MCF 10A (cell line): Measurements from ENCODE around the gene SLC41A3. TPM values are rescaled to one million over a fixed set of nuclear protein-coding genes. Genes with fewer than 3 reads are reported as not detected.
"Not testable (repeated sequence)": the region's sequence is repeated elsewhere in the genome, so short reads cannot be mapped to it uniquely, and the experiment has no call there.

Experiments used
- BruUV-seq: library from RNA; stranded (reverse); fragments of 400-500 nt; replicated peaks from 2 replicates; lab custom pipeline; 2021; lab: Mats Ljungman, UMichigan
- CTCF ChIA-PET: fragments of 300-600 bp; sonication (Branson Sonifier 250); formaldehyde crosslinking; extraction: SDS; loops from one replicate; lab custom pipeline; 2021; ENCODE audit warnings: antibody characterized with exemption, inconsistent platforms; lab: Yijun Ruan, JAX
- POLR2A ChIA-PET: fragments of 300-600, 350-650 bp; sonication (Branson Sonifier 250); formaldehyde crosslinking; extraction: SDS; loops from one replicate; lab custom pipeline; 2020; ENCODE audit warnings: antibody characterized with exemption, inconsistent platforms; lab: Yijun Ruan, JAX
- DNase-seq: peaks from one replicate; pipeline ENCODE4 v3.0.0-alpha.2; 2018; ENCODE audit not compliant: unreplicated experiment
- H3K27ac Mint-ChIP-seq: one replicate; pipeline ENCODE4 v1.8.0; 2022; ENCODE audit warnings: mild to moderate bottlenecking, low read depth, mixed read lengths; ENCODE audit not compliant: unreplicated experiment
- H3K27me3 Mint-ChIP-seq: one replicate; pipeline ENCODE4 v1.8.0; 2022; ENCODE audit warnings: mixed read lengths; ENCODE audit not compliant: insufficient read depth, unreplicated experiment
- H3K36me3 Mint-ChIP-seq: one replicate; pipeline ENCODE4 v1.8.0; 2022; ENCODE audit warnings: mild to moderate bottlenecking, moderate library complexity, mixed read lengths; ENCODE audit not compliant: insufficient read depth, unreplicated experiment
- H3K4me1 Mint-ChIP-seq: one replicate; pipeline ENCODE4 v1.8.0; 2022; ENCODE audit warnings: mixed read lengths; ENCODE audit not compliant: insufficient read depth, unreplicated experiment
- H3K4me3 Mint-ChIP-seq: one replicate; pipeline ENCODE4 v1.8.0; 2022; ENCODE audit warnings: mild to moderate bottlenecking, moderate library complexity, mixed read lengths; ENCODE audit not compliant: unreplicated experiment
- H3K9me3 Mint-ChIP-seq: one replicate; pipeline ENCODE4 v1.8.0; 2022; ENCODE audit warnings: mixed read lengths; ENCODE audit not compliant: unreplicated experiment
- intact Hi-C: fragments of 100-400 bp; cut with micrococcal nuclease; formaldehyde crosslinking; loops from 2 replicates; pipeline ENCODE4 v1.14.1; 2022
- total RNA-seq: library from RNA; stranded (reverse); gene quantifications from 2 replicates; pipeline ENCODE4 v1.2.3, GENCODE V29; 2022
- TF ChIP-seq, protein P1 (sequence below): fragments of 200-600 bp; IDR thresholded peaks from one replicate; pipeline ENCODE4 v1.8.0; 2022; ENCODE audit warnings: antibody characterized with exemption, mild to moderate bottlenecking; ENCODE audit not compliant: unreplicated experiment

The SLC41A3 gene
- total RNA-seq, 1 experiment from 2014 or later, result 43.2 TPM

DNA sequence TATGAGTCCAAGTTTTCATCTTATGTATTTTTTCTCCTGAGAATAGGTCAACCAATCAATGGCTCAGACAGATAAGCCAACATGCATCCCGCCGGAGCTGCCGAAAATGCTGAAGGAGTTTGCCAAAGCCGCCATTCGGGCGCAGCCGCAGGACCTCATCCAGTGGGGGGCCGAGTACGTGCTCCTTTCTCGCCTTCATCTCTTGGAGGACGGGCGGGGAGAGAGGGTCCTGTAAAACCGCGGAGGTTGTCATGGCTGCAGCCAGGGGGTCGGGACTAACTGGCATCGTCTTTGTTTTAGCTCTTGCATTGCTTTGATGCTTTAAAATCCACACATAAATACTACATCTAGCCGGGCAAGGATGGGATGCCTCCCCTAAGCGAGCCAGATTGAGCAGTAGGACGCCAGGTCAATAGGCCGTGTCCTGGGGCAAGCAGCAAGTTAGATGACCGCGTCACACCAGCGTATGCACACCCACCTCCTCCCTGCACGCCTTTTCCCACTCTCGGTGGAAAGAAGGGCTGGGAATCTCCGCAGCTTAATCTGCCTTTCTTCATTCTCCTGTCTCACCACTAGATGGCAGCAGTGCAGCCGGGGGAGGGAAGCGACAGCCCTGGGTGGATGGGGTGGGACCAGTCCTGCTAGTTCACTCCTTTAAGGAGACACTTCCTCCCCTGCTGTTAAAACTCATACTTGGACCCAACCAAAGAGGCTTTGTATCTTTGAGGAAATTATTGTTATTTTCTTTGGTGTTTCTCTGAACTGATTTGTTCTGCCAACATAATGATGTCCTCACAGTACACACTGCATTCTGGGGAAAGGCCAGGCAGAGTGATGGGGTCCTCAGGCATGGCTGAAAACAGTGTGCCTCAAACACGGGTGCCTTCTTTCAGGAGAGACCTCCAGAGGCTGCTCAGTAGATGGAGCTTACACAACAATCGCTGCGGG lies 111.7 kb downstream of the SLC41A3 start:
- DNase-seq, result peak; percentile 32
- intact Hi-C loops, result loop anchor here (5.0 kb wide), 1 partner anchor 110 kb away; the partner anchor contains the start of gene SLC41A3
- TF ChIP-seq, protein P1, sequence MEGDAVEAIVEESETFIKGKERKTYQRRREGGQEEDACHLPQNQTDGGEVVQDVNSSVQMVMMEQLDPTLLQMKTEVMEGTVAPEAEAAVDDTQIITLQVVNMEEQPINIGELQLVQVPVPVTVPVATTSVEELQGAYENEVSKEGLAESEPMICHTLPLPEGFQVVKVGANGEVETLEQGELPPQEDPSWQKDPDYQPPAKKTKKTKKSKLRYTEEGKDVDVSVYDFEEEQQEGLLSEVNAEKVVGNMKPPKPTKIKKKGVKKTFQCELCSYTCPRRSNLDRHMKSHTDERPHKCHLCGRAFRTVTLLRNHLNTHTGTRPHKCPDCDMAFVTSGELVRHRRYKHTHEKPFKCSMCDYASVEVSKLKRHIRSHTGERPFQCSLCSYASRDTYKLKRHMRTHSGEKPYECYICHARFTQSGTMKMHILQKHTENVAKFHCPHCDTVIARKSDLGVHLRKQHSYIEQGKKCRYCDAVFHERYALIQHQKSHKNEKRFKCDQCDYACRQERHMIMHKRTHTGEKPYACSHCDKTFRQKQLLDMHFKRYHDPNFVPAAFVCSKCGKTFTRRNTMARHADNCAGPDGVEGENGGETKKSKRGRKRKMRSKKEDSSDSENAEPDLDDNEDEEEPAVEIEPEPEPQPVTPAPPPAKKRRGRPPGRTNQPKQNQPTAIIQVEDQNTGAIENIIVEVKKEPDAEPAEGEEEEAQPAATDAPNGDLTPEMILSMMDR, result peak; percentile 59
- H3K27me3 Mint-ChIP-seq, BruUV-seq, H3K36me3 Mint-ChIP-seq, H3K4me1 Mint-ChIP-seq, H3K27ac Mint-ChIP-seq, H3K4me3 Mint-ChIP-seq, H3K9me3 Mint-ChIP-seq: not testable (repeated sequence)
- ChIA-PET POLR2A (interaction anchor here (0.6 to 1.2 kb wide), 3 partner anchors 77 to 385 kb away, joined by 3 to 4 read pairs (median 3); no protein-coding TSS in a partner anchor), CTCF (interaction anchor here (0.6 to 2.2 kb wide), 15 partner anchors 17 to 418 kb away, joined by 3 to 14 read pairs (median 3); partner anchors contain the start of gene SLC41A3)

DNA sequence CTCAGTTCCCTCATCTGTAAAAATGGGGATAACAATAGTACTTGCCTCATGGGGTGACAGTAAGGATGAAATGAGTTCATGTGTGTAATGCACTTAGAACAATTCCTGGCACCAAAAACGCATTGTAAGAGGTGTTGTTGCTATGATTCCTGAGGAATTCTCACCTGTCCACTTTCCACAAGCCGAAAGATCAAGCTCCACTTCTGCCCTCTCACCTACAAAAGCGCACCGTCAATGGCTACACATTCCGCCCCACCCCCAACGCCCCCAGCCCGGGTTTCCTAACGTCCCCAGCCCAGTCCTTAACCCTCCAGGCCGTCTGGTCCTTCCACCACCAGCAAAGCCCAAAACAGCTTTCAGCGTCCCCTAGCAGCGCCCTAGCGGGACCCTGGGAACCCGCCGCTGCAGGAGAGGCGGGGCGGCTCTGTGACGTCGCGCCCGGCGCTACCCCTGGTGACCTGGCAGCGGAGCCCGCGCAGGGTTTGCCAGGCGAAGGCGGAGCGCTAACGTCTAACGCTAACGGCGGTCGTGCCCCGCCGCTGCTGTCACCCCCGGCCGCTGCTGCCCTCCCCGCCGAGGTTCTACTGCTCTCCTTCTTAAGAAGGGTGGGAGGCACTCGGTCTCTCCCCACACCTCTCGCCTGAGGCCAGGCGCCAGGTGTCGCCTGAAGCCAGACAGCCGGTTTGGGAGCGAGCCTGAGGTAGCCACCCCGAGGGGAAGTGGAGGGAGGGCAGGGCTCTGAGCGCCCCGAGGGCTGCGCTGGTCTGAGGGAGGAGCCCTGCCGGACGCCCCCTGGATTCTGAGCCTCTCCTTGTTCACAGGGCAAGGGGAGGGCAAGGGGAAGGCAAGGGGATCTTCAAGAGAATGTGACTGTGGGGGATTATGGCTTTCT lies 115.0 kb downstream of the SLC41A3 start, which contains the start of gene ROPN1B:
Gene ROPN1B (plus strand): TSS at position 478 of the 892 bp plus-strand sequence. CDS start 2,877 bp downstream, outside the sequence.
- H3K36me3 Mint-ChIP-seq, H3K27ac Mint-ChIP-seq, POLR2A ChIA-PET, H3K27me3 Mint-ChIP-seq, H3K4me1 Mint-ChIP-seq, H3K9me3 Mint-ChIP-seq, DNase-seq, CTCF ChIA-PET, BruUV-seq, intact Hi-C loops: not testable (repeated sequence)
- H3K4me3 Mint-ChIP-seq, result peak within 1 kb of the TSS; percentile 29

DNA sequence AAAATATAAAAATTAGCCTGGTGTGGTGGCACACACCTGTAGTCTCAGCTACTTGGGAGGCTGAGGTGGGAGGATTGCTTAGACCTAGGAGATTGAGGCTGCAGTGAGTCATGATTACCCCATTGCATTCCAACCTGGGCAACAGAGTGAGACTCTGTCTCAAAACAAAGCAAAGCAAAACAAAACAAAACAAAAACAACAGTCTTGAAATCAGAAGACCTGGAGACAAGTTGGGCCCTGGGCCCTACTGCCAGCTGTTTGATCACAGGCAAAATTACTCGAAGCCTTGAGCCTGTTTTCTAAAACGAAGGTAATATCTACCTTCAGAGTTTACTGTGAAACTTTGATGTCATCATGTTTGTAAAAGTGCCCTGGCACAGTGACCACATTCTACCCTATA lies 115.8 kb downstream of the SLC41A3 start:
- POLR2A ChIA-PET, H3K27me3 Mint-ChIP-seq, intact Hi-C loops, H3K4me1 Mint-ChIP-seq, H3K27ac Mint-ChIP-seq, H3K36me3 Mint-ChIP-seq, BruUV-seq, DNase-seq, H3K4me3 Mint-ChIP-seq, H3K9me3 Mint-ChIP-seq: not testable (repeated sequence)
- CTCF ChIA-PET, result interaction anchor here (0.7 kb wide), 1 partner anchor 1145 kb away, joined by 3 read pairs; no protein-coding TSS in a partner anchor

DNA sequence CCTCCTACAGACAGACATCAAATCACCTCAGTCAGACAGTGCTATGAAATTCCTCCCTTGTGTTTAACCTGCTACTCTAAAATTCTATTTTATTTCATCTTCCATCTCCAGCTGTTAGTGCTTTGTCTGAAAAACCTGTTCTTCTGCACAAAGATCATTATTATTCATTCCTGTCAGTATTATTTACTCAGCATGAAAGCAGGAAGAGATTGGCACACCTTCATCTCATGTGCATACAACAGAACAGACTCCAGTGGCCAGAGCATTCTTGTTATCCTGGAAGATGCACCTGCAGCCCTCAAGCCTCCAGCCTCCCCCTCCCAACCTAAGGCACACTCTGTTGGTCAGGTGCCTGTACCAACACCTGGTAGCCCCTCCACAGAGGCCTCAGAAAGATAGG lies 116.8 kb downstream of the SLC41A3 start:
- POLR2A ChIA-PET, result no interaction called here
- H3K9me3 Mint-ChIP-seq, result no peaks in the 10 kb centered on the region
- CTCF ChIA-PET, result interaction anchor here (0.6 to 0.7 kb wide), 3 partner anchors 422 to 1163 kb away, joined by 3 read pairs; no protein-coding TSS in a partner anchor
- no peak for DNase-seq
- TF ChIP-seq, protein P1, result no peak
- H3K4me3 Mint-ChIP-seq, result no peak overlapping the region
- intact Hi-C loops, result no loop called here
- H3K36me3 Mint-ChIP-seq, result no peaks in the 10 kb centered on the region
- H3K4me1 Mint-ChIP-seq, result no peaks in the 10 kb centered on the region
- no TSS peak for BruUV-seq
- no peaks in the 10 kb centered on the region for H3K27me3 Mint-ChIP-seq
- H3K27ac Mint-ChIP-seq, result no peak overlapping the region
